SH-SY5Y (cell line): ENCODE data around the gene SMOC1.

Experiments
- GATA2 ChIP-seq: IDR thresholded peaks from 2 replicates; pipeline ENCODE4 v1.6.1; 2011; ENCODE audit warnings: mild to moderate bottlenecking, low read depth, low read length
- GATA3 ChIP-seq: IDR thresholded peaks from 2 replicates; pipeline ENCODE4 v1.6.1; 2011; ENCODE audit warnings: low read depth, mild to moderate bottlenecking, low read length, moderate library complexity

- TF ChIP-seq GATA3 = no peak
- no peak for TF ChIP-seq GATA2
These were observed 12.2 kb downstream of the SMOC1 start for GRCh38 chr14:69891422-69891821.
